K562 (cell line): ENCODE data around the gene WDR70. TPM values are rescaled to one million over a fixed set of nuclear protein-coding genes. Genes with fewer than 3 reads are reported as not detected.

Experiments
- ATF4 ChIP-seq: fragments of 450-650 bp; formaldehyde crosslinking; IDR thresholded peaks from 2 replicates; pipeline ENCODE4 v1.4.0; 2022; ENCODE audit warnings: mild to moderate bottlenecking, moderate library complexity
- BCLAF1 ChIP-seq, 2 experiments: fragments of 450-650 bp in 1 of 2; IDR thresholded peaks; 2 replicates each; pipeline ENCODE4 v1.6.1; 2011 to 2017; ENCODE audit warnings: low read depth in 2 of 2, antibody characterized with exemption in 1 of 2, borderline replicate concordance in 1 of 2, low read length in 1 of 2, mild to moderate bottlenecking in 1 of 2, mixed read lengths in 1 of 2; ENCODE audit not compliant: control insufficient read depth in 1 of 2
- DPF2 ChIP-seq: fragments of 450-650 bp; IDR thresholded peaks from 2 replicates; pipeline ENCODE4 v1.6.1; 2016
- ERF ChIP-seq: fragments of 450-650 bp; formaldehyde crosslinking; IDR thresholded peaks from 2 replicates; pipeline ENCODE4 v1.4.0; 2020; ENCODE audit warnings: mild to moderate bottlenecking, mixed read lengths
- FOXO4 ChIP-seq: fragments of 450-650 bp; formaldehyde crosslinking; IDR thresholded peaks from 2 replicates; pipeline ENCODE4 v1.4.0; 2020; ENCODE audit warnings: mild to moderate bottlenecking, moderate library complexity
- GTF2A2 ChIP-seq: IDR thresholded peaks from 2 replicates; pipeline ENCODE4 v1.6.1; 2016; ENCODE audit warnings: mild to moderate bottlenecking, missing genetic modification characterization, missing compliant biosample characterization
- PHB2 ChIP-seq: fragments of 450-650 bp; IDR thresholded peaks from 2 replicates; pipeline ENCODE4 v1.6.1; 2017; ENCODE audit warnings: low read depth
- POLR2AphosphoS5 ChIP-seq: IDR thresholded peaks from 2 replicates; pipeline ENCODE4 v1.6.1; 2011; ENCODE audit warnings: mild to moderate bottlenecking, low read depth, low read length, moderate library complexity; ENCODE audit not compliant: control insufficient read depth, insufficient read depth
- SMAD4 ChIP-seq: fragments of 250-450 bp; sonication (Bioruptor Pico); conservative IDR thresholded peaks from 2 replicates; pipeline ENCODE4 v1.8.0; 2021; ENCODE audit warnings: inconsistent platforms, mild to moderate bottlenecking, moderate library complexity
- SPI1 ChIP-seq: IDR thresholded peaks from 2 replicates; pipeline ENCODE4 v1.6.1; 2011; ENCODE audit warnings: low read depth, low read length, control low read depth, borderline replicate concordance
- XRCC3 ChIP-seq: fragments of 450-650 bp; IDR thresholded peaks from 2 replicates; pipeline ENCODE4 v1.6.1; 2017; ENCODE audit warnings: mild to moderate bottlenecking, moderate library complexity
- ZBTB17 ChIP-seq: fragments of 450-650 bp; formaldehyde crosslinking; IDR thresholded peaks from 2 replicates; pipeline ENCODE4 v1.4.0; 2020; ENCODE audit warnings: mild to moderate bottlenecking
- ZKSCAN8 ChIP-seq: fragments of 200-800 bp; sonication (Bioruptor generic); IDR thresholded peaks from 2 replicates; pipeline ENCODE4 v1.6.1; 2016; ENCODE audit warnings: missing genetic modification characterization, missing compliant biosample characterization
- ZNF197 ChIP-seq: fragments of 200-800 bp; sonication (Bioruptor generic); IDR thresholded peaks from 2 replicates; pipeline ENCODE4 v1.6.1; 2016; ENCODE audit warnings: low read depth, missing genetic modification characterization, missing compliant biosample characterization
- ZNF395 ChIP-seq: fragments of 200-800 bp; sonication (Bioruptor generic); IDR thresholded peaks from 2 replicates; pipeline ENCODE4 v1.6.1; 2017; ENCODE audit warnings: missing genetic modification characterization, missing compliant biosample characterization
- ZNF561 ChIP-seq: fragments of 450-650 bp; formaldehyde crosslinking; conservative IDR thresholded peaks from 2 replicates; pipeline ENCODE4 v1.4.0; 2020; ENCODE audit warnings: mild to moderate bottlenecking, moderate library complexity
- ZNF639 ChIP-seq, 2 experiments: fragments of 200-800 bp in 1 of 2; sonication (Bioruptor generic) in 1 of 2; sonication (generic) in 1 of 2; formaldehyde crosslinking in 1 of 2; IDR thresholded peaks in 1 of 2; conservative IDR thresholded peaks in 1 of 2; 2 replicates each; pipeline versions ENCODE4 v1.5.0 to v1.6.1; 2016 to 2020; ENCODE audit warnings: missing compliant biosample characterization in 1 of 2, missing genetic modification characterization in 1 of 2, missing genetic modification reagents in 1 of 2
- ZNF785 ChIP-seq: fragments of 250-450 bp; sonication (Bioruptor Pico); IDR thresholded peaks from 2 replicates; pipeline ENCODE4 v1.4.0; 2020; ENCODE audit warnings: mild to moderate bottlenecking
- polyA plus RNA-seq, 8 experiments: library from polyadenylated mRNA; depleted of rRNA in 4 of 8; stranded (reverse) in 5 of 8; unstranded in 3 of 8; fragments of >200 nt; fragmentation: Nextera tagmentation in 2 of 8; fragmentation: Illumina TruSeq in 1 of 8; extraction: Ambion mirVana in 2 of 8; extraction: Trizol in 1 of 8; gene quantifications; 2 replicates each; pipeline versions ENCODE4 v1.2.1 to v1.2.3, GENCODE V29; 2011 to 2014; ENCODE audit warnings: inconsistent platforms in 1 of 8, missing spikeins in 1 of 8
- total RNA-seq, 7 experiments: library from RNA; depleted of rRNA in 6 of 7; stranded (reverse); fragments of >200 nt in 6 of 7; fragmentation: Illumina TruSeq in 2 of 7; extraction: Trizol in 2 of 7; gene quantifications; 2 replicates each; pipeline versions ENCODE4 v1.2.1 to v1.2.3, GENCODE V29; 2011 to 2021; ENCODE audit warnings: low replicate concordance in 1 of 7

The WDR70 gene
- total and polyA plus RNA-seq, 9 of the 15 experiments (the other 6 are each of a cell fraction or from before 2014, with no cell fraction given), result 16.8 to 46.6 (median 38.8) TPM

- TF ChIP-seq ZNF395 (CRISPR knock-in tag) (0 out of 2 replicates have a peak, but pooled peaks have one; percentile 82), ZNF639 (CRISPR knock-in tag; conservative IDR thresholded peaks at IDR 0.05 in 1 of 2, IDR thresholded peaks at IDR 0.05 in 1 of 2) (peak in 1 of 2 experiments; percentile 50; a peak in 1 of 4 replicates), ZNF561 (CRISPR knock-in tag) (0 out of 2 replicates have a peak, but pooled peaks have one; percentile 35), XRCC3 (no peak), SMAD4 (no peak), ZBTB17 (CRISPR knock-in tag) (peak; percentile 58; the same call in 1 of the 2 replicates), ZNF785 (no peak), PHB2 (peak; percentile 88), ATF4 (no peak), ERF (CRISPR knock-in tag) (0 out of 2 replicates have a peak, but pooled peaks have one; percentile 24), SPI1 (peak; percentile 97), ZNF197 (CRISPR knock-in tag) (no peak), FOXO4 (CRISPR knock-in tag) (no peak), POLR2AphosphoS5 (peak; percentile 69), DPF2 (peak; percentile 89), BCLAF1 (IDR thresholded peaks at IDR 0.05; ENCODE audit: borderline replicate concordance in 1 of 2, control insufficient read depth in 1 of 2, low read depth in 2 of 2, low read length in 1 of 2) (peak in 1 of 2 experiments; percentile 82; a peak in 1 of 4 replicates), GTF2A2 (tag) (no peak), ZKSCAN8 (CRISPR knock-in tag) (no peak)
Measured at GRCh38 chr5:37370864-37371726, 8.0 kb upstream of the WDR70 start, which contains the start of gene NUP155 (continued).
